IMR-90 (cell line): ENCODE measurements around the gene CRACDL. TPM values are rescaled to one million over a fixed set of nuclear protein-coding genes. Genes with fewer than 3 reads are reported as not detected.

Experiments used
- ATAC-seq: fragments of 200-7000 bp; cut with Tn5 transposase; 2 replicates; pipeline ENCODE4 v1.9.1; 2020; ENCODE audit warnings: low read depth, mild to moderate bottlenecking, moderate library complexity
- BruUV-seq: library from RNA; stranded (reverse); fragments of 400-500 nt; replicated peaks from 2 replicates; lab custom pipeline; 2021; lab: Mats Ljungman, UMichigan
- CTCF ChIA-PET: fragments of 300-600 bp; formaldehyde crosslinking; extraction: SDS; loops from one replicate; lab custom pipeline; 2021; ENCODE audit warnings: antibody characterized with exemption; lab: Yijun Ruan, JAX
- POLR2A ChIA-PET: fragments of 300-600 bp; sonication (Branson Sonifier 250); formaldehyde crosslinking; loops from one replicate; lab custom pipeline; 2022; ENCODE audit warnings: antibody characterized with exemption; ENCODE audit not compliant: unreplicated experiment; lab: Charles Lee
- DNase-seq: peaks from one replicate; pipeline ENCODE4 v3.0.0; 2013
- H2AFZ ChIP-seq: replicated peaks from 2 replicates; pipeline ENCODE3; 2013; ENCODE audit warnings: low read length, mild to moderate bottlenecking; ENCODE audit not compliant: poor library complexity
- H2AK5ac ChIP-seq: 2 replicates; pipeline ENCODE4 v1.6.1; 2013; ENCODE audit warnings: low read depth, low read length, inconsistent platforms
- H2AK9ac ChIP-seq: replicated peaks from 2 replicates; pipeline ENCODE3; 2013; ENCODE audit warnings: mild to moderate bottlenecking, low read depth, low read length, moderate library complexity; ENCODE audit not compliant: poor library complexity
- H2BK120ac ChIP-seq: 2 replicates; pipeline ENCODE4 v1.6.1; 2013; ENCODE audit warnings: low read depth, low read length, inconsistent platforms
- H2BK15ac ChIP-seq: 3 replicates; pipeline ENCODE4 v1.6.1; 2013; ENCODE audit warnings: low read depth, low read length, inconsistent platforms
- H2BK20ac ChIP-seq: 2 replicates; pipeline ENCODE4 v1.6.1; 2013; ENCODE audit warnings: low read depth, mild to moderate bottlenecking, inconsistent platforms, low read length, moderate library complexity
- H2BK5ac ChIP-seq: 2 replicates; pipeline ENCODE4 v1.6.1; 2013; ENCODE audit warnings: mild to moderate bottlenecking, low read depth, low read length, inconsistent platforms; ENCODE audit not compliant: poor library complexity, severe bottlenecking
- H3K14ac ChIP-seq: replicated peaks from 2 replicates; pipeline ENCODE4 v1.6.1; 2013; ENCODE audit warnings: low read depth, low read length, inconsistent platforms
- H3K18ac ChIP-seq: 2 replicates; pipeline ENCODE4 v1.6.1; 2013; ENCODE audit warnings: low read depth, low read length, control low read depth
- H3K23ac ChIP-seq: 2 replicates; pipeline ENCODE4 v1.6.1; 2013; ENCODE audit warnings: low read depth, low read length, inconsistent platforms
- H3K27ac ChIP-seq: 2 replicates; pipeline ENCODE4 v1.5.1; 2013; ENCODE audit warnings: mild to moderate bottlenecking, control low read depth, low read length; ENCODE audit not compliant: insufficient read depth
- H3K27me3 ChIP-seq: 2 replicates; pipeline ENCODE4 v1.6.1; 2013; ENCODE audit warnings: low read length; ENCODE audit not compliant: control insufficient read depth, insufficient read depth
- H3K36me3 ChIP-seq: 2 replicates; pipeline ENCODE4 v1.6.1; 2013; ENCODE audit warnings: low read length, mixed read lengths; ENCODE audit not compliant: control insufficient read depth, insufficient read depth
- H3K4ac ChIP-seq: 2 replicates; pipeline ENCODE4 v1.6.1; 2013; ENCODE audit warnings: low read depth, low read length, inconsistent platforms
- H3K4me1 ChIP-seq: 2 replicates; pipeline ENCODE4 v1.6.1; 2013; ENCODE audit warnings: low read length, mixed read lengths; ENCODE audit not compliant: control insufficient read depth, insufficient read depth
- H3K4me2 ChIP-seq: 2 replicates; pipeline ENCODE4 v1.6.1; 2013; ENCODE audit warnings: low read depth, mild to moderate bottlenecking, control low read depth, low read length, moderate library complexity
- H3K4me3 ChIP-seq: 2 replicates; pipeline ENCODE4 v1.5.1; 2013; ENCODE audit warnings: low read depth, mild to moderate bottlenecking, control low read depth, low read length, moderate library complexity; ENCODE audit not compliant: insufficient read depth
- H3K56ac ChIP-seq: 2 replicates; pipeline ENCODE4 v1.6.1; 2013; ENCODE audit warnings: low read length, inconsistent platforms; ENCODE audit not compliant: insufficient read depth; ENCODE audit errors: extremely low read depth
- H3K79me1 ChIP-seq, 2 experiments: 2 replicates each; pipeline ENCODE4 v1.6.1; 2013; ENCODE audit warnings: low read length in 2 of 2, inconsistent platforms in 1 of 2, low read depth in 1 of 2
- H3K9ac ChIP-seq: 2 replicates; pipeline ENCODE4 v1.6.1; 2013; ENCODE audit warnings: low read depth, low read length, control low read depth
- H3K9me1 ChIP-seq: 2 replicates; pipeline ENCODE4 v1.6.1; 2013; ENCODE audit warnings: low read length, inconsistent platforms; ENCODE audit not compliant: insufficient read depth
- H3K9me3 ChIP-seq: 2 replicates; pipeline ENCODE4 v1.6.1; 2013; ENCODE audit warnings: low read length; ENCODE audit not compliant: control insufficient read depth, insufficient read depth
- H4K20me1 ChIP-seq: 2 replicates; pipeline ENCODE4 v1.6.1; 2013; ENCODE audit warnings: low read length, inconsistent platforms; ENCODE audit not compliant: insufficient read depth
- H4K5ac ChIP-seq: 2 replicates; pipeline ENCODE4 v1.6.1; 2013; ENCODE audit warnings: mild to moderate bottlenecking, low read depth, low read length, control low read depth
- H4K8ac ChIP-seq, 2 experiments: 2 replicates each; pipeline ENCODE4 v1.6.1; 2013; ENCODE audit warnings: low read depth in 2 of 2, low read length in 2 of 2, control low read depth in 1 of 2, inconsistent platforms in 1 of 2
- H4K91ac ChIP-seq: 2 replicates; pipeline ENCODE4 v1.6.1; 2013; ENCODE audit warnings: low read depth, low read length, inconsistent platforms; ENCODE audit not compliant: insufficient read depth
- RFX5 ChIP-seq: IDR thresholded peaks from 2 replicates; pipeline ENCODE4 v1.8.0; 2012; ENCODE audit warnings: low read depth, mild to moderate bottlenecking, low read length, moderate library complexity
- WGBS, 2 experiments: methylation state at CpG; one replicate each; pipeline versions ENCODE4 v1.1.5 to v1.1.7; 2013; ENCODE audit warnings: missing lambda C conversion rate in 2 of 2; ENCODE audit not compliant: insufficient read length in 1 of 2; ENCODE audit errors: extremely low coverage in 2 of 2; 5-methylcytosine and 5-hydroxymethylcytosine counted together
- dilution Hi-C: fragments of 300-500 bp; cut with HindIII; formaldehyde crosslinking; loops from one replicate; pipeline ENCODE4 v1.14.3; 2018; ENCODE audit warnings: low sequenced_read_pairs; ENCODE audit not compliant: unreplicated experiment
- in situ Hi-C: fragments of 300-500 bp; cut with MboI; formaldehyde crosslinking; loops from 3 replicates; pipeline ENCODE4 v1.14.3; 2019; ENCODE audit warnings: low sequenced_read_pairs, inconsistent platforms, mixed read lengths
- intact Hi-C: fragments of 100-400 bp; cut with micrococcal nuclease; formaldehyde crosslinking; loops from 2 replicates; pipeline ENCODE4 v1.10.0; 2022
- polyA plus RNA-seq, 3 experiments: library from polyadenylated mRNA; depleted of rRNA; stranded (reverse); fragments of >200 nt; gene quantifications; 2 replicates each; pipeline ENCODE4 v1.2.3, GENCODE V29; 2012; ENCODE audit warnings: low replicate concordance in 1 of 3
- total RNA-seq: library from RNA; depleted of rRNA; stranded (reverse); fragments of >200 nt; gene quantifications from 2 replicates; pipeline ENCODE4 v1.2.3, GENCODE V29; 2012

The CRACDL gene
- total and polyA plus RNA-seq, 2 of the 4 experiments (the other 2 are of a cell fraction): not detected

GRCh38 chr2:98875081-98875728 is 60.8 kb downstream of the CRACDL start:
- no peak overlapping the region for H4K91ac ChIP-seq
- peaks cover 24% of the 10 kb centered on the region for H3K27me3 ChIP-seq
- H2AFZ ChIP-seq: no peak overlapping the region
- no peak overlapping the region for H3K4me2 ChIP-seq
- H2BK120ac ChIP-seq: no peak overlapping the region
- H2BK5ac ChIP-seq: no peak overlapping the region
- no peak overlapping the region for H3K9ac ChIP-seq
- H4K8ac ChIP-seq: no peak overlapping the region
- H2BK15ac ChIP-seq: no peak overlapping the region
- ATAC-seq (no peak), DNase-seq (no peak)
- no peak overlapping the region for H3K18ac ChIP-seq
- BruUV-seq: no TSS peak
- ChIA-PET CTCF (no interaction called here), POLR2A (no interaction called here)
- H2AK5ac ChIP-seq: no peak overlapping the region
- H4K20me1 ChIP-seq: no peaks in the 10 kb centered on the region
- no peak for TF ChIP-seq RFX5
- no peak overlapping the region for H3K23ac ChIP-seq
- H2BK20ac ChIP-seq: no peak overlapping the region
- H3K27ac ChIP-seq: no peak overlapping the region
- WGBS, 2 experiments: 18% methylated on average over 5 of the region's 14 CpGs; no CpG with 5 or more reads in 1 of the 2 experiments
- H3K4me1 ChIP-seq: no peaks in the 10 kb centered on the region
- in situ Hi-C loops: no loop called here
- dilution Hi-C loops: no loop called here
- H3K9me1 ChIP-seq: no peaks in the 10 kb centered on the region
- H3K36me3 ChIP-seq: no peaks in the 10 kb centered on the region
- no peak overlapping the region for H3K4me3 ChIP-seq
- H3K4ac ChIP-seq: no peak overlapping the region
- no peaks in the 10 kb centered on the region for H3K9me3 ChIP-seq
- H4K5ac ChIP-seq: no peak overlapping the region
- H3K79me1 ChIP-seq: no peaks in the 10 kb centered on the region
- H2AK9ac ChIP-seq: peak overlapping the region; percentile 50
- intact Hi-C loops: no loop called here
- H3K14ac ChIP-seq: no peak overlapping the region
- no peak overlapping the region for H3K56ac ChIP-seq
